ENCODE results near the gene PRELID2.
"Not testable (repeated sequence)": the region's sequence is repeated elsewhere in the genome, so short reads cannot be mapped to it uniquely, and the experiment has no call there.

PRELID2 gene

GRCh38 chr5:145838276-145838675 is 3.1 kb upstream of the PRELID2 start:
- no peak for DNase-seq (ENCODE audit: low spot score)

GRCh38 chr5:145836241-145836640 is 1.1 kb upstream of the PRELID2 start:
- not testable (repeated sequence) for DNase-seq (ENCODE audit: low spot score)

GRCh38 chr5:145835848-145836239 is 702 bp upstream of the PRELID2 start:
- DNase-seq (ENCODE audit: low spot score): no peak

- DNase-seq (ENCODE audit: low spot score): peak; percentile 13
These were observed 607 bp downstream of the PRELID2 start for GRCh38 chr5:145834554-145834916.

GRCh38 chr5:145833631-145834200 is 1.4 kb downstream of the PRELID2 start:
- no peak for DNase-seq (ENCODE audit: low spot score)

GRCh38 chr5:145830594-145830993 is 4.5 kb downstream of the PRELID2 start:
- DNase-seq (ENCODE audit: low spot score): no peak

GRCh38 chr5:145829708-145830361 is 5.3 kb downstream of the PRELID2 start:
- DNase-seq (ENCODE audit: low spot score): no peak

GRCh38 chr5:145826895-145827674 is 8.1 kb downstream of the PRELID2 start:
- no peak for DNase-seq (ENCODE audit: low spot score)

GRCh38 chr5:145825751-145826180 is 9.4 kb downstream of the PRELID2 start:
- DNase-seq (ENCODE audit: low spot score): peak; percentile 32

- DNase-seq (ENCODE audit: low spot score): no peak
These were observed 11.1 kb downstream of the PRELID2 start for GRCh38 chr5:145824040-145824439.

- no peak for DNase-seq (ENCODE audit: low spot score)
These were observed 16.5 kb downstream of the PRELID2 start for GRCh38 chr5:145818604-145819003.

- no peak for DNase-seq (ENCODE audit: low spot score)
These were observed 22.3 kb downstream of the PRELID2 start for GRCh38 chr5:145812877-145813276.

GRCh38 chr5:145811834-145812625 is 23.1 kb downstream of the PRELID2 start:
- peak; percentile 25 for DNase-seq (ENCODE audit: low spot score)

GRCh38 chr5:145806923-145807322 is 28.2 kb downstream of the PRELID2 start:
- DNase-seq (ENCODE audit: low spot score): no peak

- no peak for DNase-seq (ENCODE audit: low spot score)
These were observed 29.3 kb downstream of the PRELID2 start for GRCh38 chr5:145805819-145806218.

GRCh38 chr5:145804701-145805100 is 30.4 kb downstream of the PRELID2 start:
- no peak for DNase-seq (ENCODE audit: low spot score)

- no peak for DNase-seq (ENCODE audit: low spot score)
These were observed 31.8 kb downstream of the PRELID2 start for GRCh38 chr5:145803112-145804004.

GRCh38 chr5:145801195-145801594 is 33.9 kb downstream of the PRELID2 start:
- DNase-seq (ENCODE audit: low spot score): no peak

- no peak for DNase-seq (ENCODE audit: low spot score)
These were observed 35.0 kb downstream of the PRELID2 start for GRCh38 chr5:145800181-145800580.

GRCh38 chr5:145798503-145798902 is 36.6 kb downstream of the PRELID2 start:
- DNase-seq (ENCODE audit: low spot score): not testable (repeated sequence)

GRCh38 chr5:145797336-145797735 is 37.8 kb downstream of the PRELID2 start:
- no peak for DNase-seq (ENCODE audit: low spot score)
